NB4 (cell line): ENCODE data around the gene TRAF3.

ENCODE experiments used
- CTCF ChIP-seq: IDR thresholded peaks from one replicate; pipeline ENCODE4 v1.5.1; 2012; ENCODE audit warnings: low read depth, low read length
- MYC ChIP-seq: IDR thresholded peaks from 2 replicates; pipeline ENCODE4 v1.6.1; 2011; ENCODE audit warnings: low read depth, low read length
- POLR2A ChIP-seq: IDR thresholded peaks from 2 replicates; pipeline ENCODE4 v1.6.1; 2011; ENCODE audit warnings: mild to moderate bottlenecking; ENCODE audit not compliant: insufficient read length; ENCODE audit errors: extremely low read depth
- TF ChIP-seq, protein P1 (sequence below): IDR thresholded peaks from 2 replicates; pipeline ENCODE4 v1.6.1; 2011; ENCODE audit warnings: low read depth, low read length

DNA sequence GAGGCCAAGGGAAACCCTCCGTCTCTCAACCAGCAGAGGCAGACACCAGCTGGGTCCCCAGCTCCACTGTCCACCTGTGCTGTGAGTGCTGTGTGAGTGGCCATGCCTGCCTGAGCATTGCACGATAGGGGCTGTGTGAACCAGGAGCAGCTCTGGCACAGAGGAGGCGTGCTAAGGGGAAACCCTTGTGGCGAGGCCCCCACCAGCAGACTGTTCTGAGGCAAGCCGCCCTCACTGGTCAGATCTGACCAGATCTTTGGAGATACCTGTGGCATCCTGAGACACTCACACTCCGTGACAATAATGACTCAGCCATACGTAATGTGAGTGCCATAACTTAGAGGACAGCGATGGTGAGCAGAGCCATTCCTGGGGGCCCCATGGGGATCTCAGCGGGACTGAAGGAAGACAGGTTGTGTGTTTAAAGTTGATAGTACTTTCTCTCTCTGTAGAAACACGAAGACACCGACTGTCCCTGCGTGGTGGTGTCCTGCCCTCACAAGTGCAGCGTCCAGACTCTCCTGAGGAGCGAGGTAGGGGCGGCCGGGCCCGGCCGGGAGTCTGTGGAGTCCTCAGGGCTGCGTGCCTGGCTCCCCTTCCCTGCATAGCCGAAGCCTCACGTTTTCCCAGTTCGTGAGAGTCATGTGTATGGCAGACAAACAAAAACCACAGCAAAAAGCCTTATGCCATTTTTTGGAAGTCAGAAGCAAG is 108.6 kb downstream of the TRAF3 start:
- TF ChIP-seq CTCF (no peak), POLR2A (no peak), MYC (no peak)
- TF ChIP-seq, protein P1, sequence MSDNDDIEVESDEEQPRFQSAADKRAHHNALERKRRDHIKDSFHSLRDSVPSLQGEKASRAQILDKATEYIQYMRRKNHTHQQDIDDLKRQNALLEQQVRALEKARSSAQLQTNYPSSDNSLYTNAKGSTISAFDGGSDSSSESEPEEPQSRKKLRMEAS, result no peak
